ENCODE data around the gene BBS9. TPM values are rescaled to one million over a fixed set of nuclear protein-coding genes. Genes with fewer than 3 reads are reported as not detected.
"Not testable (repeated sequence)": the region's sequence is repeated elsewhere in the genome, so short reads cannot be mapped to it uniquely, and the experiment has no call there.

Gene BBS9
- total RNA-seq, 2 experiments from 2014 or later: 7.0 to 7.4 TPM

- Mint-ChIP-seq H3K4me1 (ENCODE audit: low read depth) (no peaks in the 10 kb centered on the region), H3K4me3 (no peak overlapping the region), H3K27ac (no peak overlapping the region), H3K9me3 (no peaks in the 10 kb centered on the region), H3K36me3 (ENCODE audit: low read depth) (peaks cover 8% of the 10 kb centered on the region), H3K27me3 (ENCODE audit: low read depth) (no peaks in the 10 kb centered on the region)
- CTCF ChIA-PET: no interaction called here
- intact Hi-C loops (cut with micrococcal nuclease): no loop called here
- no peak for DNase-seq
Measured at GRCh38 chr7:33472348-33473025, 343.1 kb downstream of the BBS9 start.

- intact Hi-C loops (cut with micrococcal nuclease): no loop called here
- CTCF ChIA-PET: interaction anchor here (0.6 kb wide), 1 partner anchor 299 kb away, joined by 4 read pairs; no protein-coding TSS in a partner anchor
- Mint-ChIP-seq H3K4me3 (no peak overlapping the region), H3K9me3 (peaks cover 5% of the 10 kb centered on the region), H3K27me3 (ENCODE audit: low read depth) (no peaks in the 10 kb centered on the region), H3K27ac (no peak overlapping the region), H3K36me3 (ENCODE audit: low read depth) (peaks cover 11% of the 10 kb centered on the region), H3K4me1 (ENCODE audit: low read depth) (no peaks in the 10 kb centered on the region)
- no peak for DNase-seq
Measured at GRCh38 chr7:33477719-33478480, 348.5 kb downstream of the BBS9 start.

- H3K36me3 Mint-ChIP-seq (ENCODE audit: low read depth); H3K27ac Mint-ChIP-seq; H3K4me1 Mint-ChIP-seq (ENCODE audit: low read depth); H3K27me3 Mint-ChIP-seq (ENCODE audit: low read depth); DNase-seq; intact Hi-C loops (cut with micrococcal nuclease); H3K9me3 Mint-ChIP-seq; H3K4me3 Mint-ChIP-seq: not testable (repeated sequence)
- CTCF ChIA-PET: interaction anchor here (0.6 kb wide), 1 partner anchor 505 kb away, joined by 5 read pairs; no protein-coding TSS in a partner anchor
Measured at GRCh38 chr7:33484476-33484875, 355.1 kb downstream of the BBS9 start.

GRCh38 chr7:33485747-33486493 lies 356.6 kb downstream of the BBS9 start:
- peaks cover 6% of the 10 kb centered on the region for H3K36me3 Mint-ChIP-seq (ENCODE audit: low read depth)
- intact Hi-C loops (cut with micrococcal nuclease): no loop called here
- H3K27me3 Mint-ChIP-seq (ENCODE audit: low read depth): no peaks in the 10 kb centered on the region
- CTCF ChIA-PET: interaction anchor here (0.7 kb wide), 1 partner anchor 75 kb away, joined by 3 read pairs; no protein-coding TSS in a partner anchor
- H3K27ac Mint-ChIP-seq: no peak overlapping the region
- no peak for DNase-seq
- H3K9me3 Mint-ChIP-seq: no peaks in the 10 kb centered on the region
- no peak overlapping the region for H3K4me3 Mint-ChIP-seq
- H3K4me1 Mint-ChIP-seq (ENCODE audit: low read depth): no peaks in the 10 kb centered on the region

- H3K4me1 Mint-ChIP-seq (ENCODE audit: low read depth): no peaks in the 10 kb centered on the region
- H3K36me3 Mint-ChIP-seq (ENCODE audit: low read depth): peaks cover 6% of the 10 kb centered on the region
- intact Hi-C loops (cut with micrococcal nuclease): no loop called here
- CTCF ChIA-PET: no interaction called here
- H3K27me3 Mint-ChIP-seq (ENCODE audit: low read depth): no peaks in the 10 kb centered on the region
- no peak for DNase-seq
- H3K27ac Mint-ChIP-seq: no peak overlapping the region
- no peak overlapping the region for H3K4me3 Mint-ChIP-seq
- H3K9me3 Mint-ChIP-seq: no peaks in the 10 kb centered on the region
Measured at GRCh38 chr7:33486633-33487032, 357.3 kb downstream of the BBS9 start.

GRCh38 chr7:33487998-33488682 lies 358.8 kb downstream of the BBS9 start:
- Mint-ChIP-seq H3K36me3 (ENCODE audit: low read depth) (peaks cover 6% of the 10 kb centered on the region), H3K4me3 (no peak overlapping the region), H3K9me3 (no peaks in the 10 kb centered on the region), H3K27ac (no peak overlapping the region), H3K27me3 (ENCODE audit: low read depth) (no peaks in the 10 kb centered on the region), H3K4me1 (ENCODE audit: low read depth) (no peaks in the 10 kb centered on the region)
- CTCF ChIA-PET: interaction anchor here (0.6 kb wide), 2 partner anchors 115 to 151 kb away, joined by 3 read pairs; no protein-coding TSS in a partner anchor
- DNase-seq: no peak
- intact Hi-C loops (cut with micrococcal nuclease): no loop called here

- no peak overlapping the region for H3K27ac Mint-ChIP-seq
- CTCF ChIA-PET: no interaction called here
- intact Hi-C loops (cut with micrococcal nuclease): no loop called here
- no peaks in the 10 kb centered on the region for H3K27me3 Mint-ChIP-seq (ENCODE audit: low read depth)
- no peaks in the 10 kb centered on the region for H3K4me1 Mint-ChIP-seq (ENCODE audit: low read depth)
- H3K9me3 Mint-ChIP-seq: no peaks in the 10 kb centered on the region
- no peaks in the 10 kb centered on the region for H3K36me3 Mint-ChIP-seq (ENCODE audit: low read depth)
- H3K4me3 Mint-ChIP-seq: no peak overlapping the region
- DNase-seq: no peak
Measured at GRCh38 chr7:33494474-33494873, 365.1 kb downstream of the BBS9 start.

GRCh38 chr7:33495207-33495606 lies 365.8 kb downstream of the BBS9 start:
- no peak overlapping the region for H3K4me3 Mint-ChIP-seq
- no peak for DNase-seq
- intact Hi-C loops (cut with micrococcal nuclease): no loop called here
- H3K27me3 Mint-ChIP-seq (ENCODE audit: low read depth): no peaks in the 10 kb centered on the region
- CTCF ChIA-PET: no interaction called here
- H3K4me1 Mint-ChIP-seq (ENCODE audit: low read depth): no peaks in the 10 kb centered on the region
- no peaks in the 10 kb centered on the region for H3K9me3 Mint-ChIP-seq
- H3K27ac Mint-ChIP-seq: no peak overlapping the region
- no peaks in the 10 kb centered on the region for H3K36me3 Mint-ChIP-seq (ENCODE audit: low read depth)

- Mint-ChIP-seq H3K27ac (no peak overlapping the region), H3K36me3 (ENCODE audit: low read depth) (no peaks in the 10 kb centered on the region), H3K4me3 (no peak overlapping the region), H3K27me3 (ENCODE audit: low read depth) (no peaks in the 10 kb centered on the region), H3K9me3 (no peaks in the 10 kb centered on the region), H3K4me1 (ENCODE audit: low read depth) (no peaks in the 10 kb centered on the region)
- CTCF ChIA-PET: no interaction called here
- intact Hi-C loops (cut with micrococcal nuclease): no loop called here
- DNase-seq: no peak
Measured at GRCh38 chr7:33497051-33497450, 367.7 kb downstream of the BBS9 start.

GRCh38 chr7:33500703-33501701 lies 371.6 kb downstream of the BBS9 start:
- CTCF ChIA-PET: no interaction called here
- no peaks in the 10 kb centered on the region for H3K9me3 Mint-ChIP-seq
- no peaks in the 10 kb centered on the region for H3K27me3 Mint-ChIP-seq (ENCODE audit: low read depth)
- H3K36me3 Mint-ChIP-seq (ENCODE audit: low read depth): peaks cover 2% of the 10 kb centered on the region
- H3K4me3 Mint-ChIP-seq: no peak overlapping the region
- no peak for DNase-seq
- no peak overlapping the region for H3K27ac Mint-ChIP-seq
- intact Hi-C loops (cut with micrococcal nuclease): no loop called here
- no peaks in the 10 kb centered on the region for H3K4me1 Mint-ChIP-seq (ENCODE audit: low read depth)

- Mint-ChIP-seq H3K27me3 (ENCODE audit: low read depth) (no peaks in the 10 kb centered on the region), H3K27ac (no peak overlapping the region), H3K4me3 (no peak overlapping the region), H3K4me1 (ENCODE audit: low read depth) (no peaks in the 10 kb centered on the region), H3K36me3 (ENCODE audit: low read depth) (peaks cover 4% of the 10 kb centered on the region), H3K9me3 (no peaks in the 10 kb centered on the region)
- CTCF ChIA-PET: no interaction called here
- intact Hi-C loops (cut with micrococcal nuclease): no loop called here
- no peak for DNase-seq
Measured at GRCh38 chr7:33503014-33503413, 373.6 kb downstream of the BBS9 start.
